Measurements from ENCODE around the gene HSD11B1L.
"Not testable (repeated sequence)": the region's sequence is repeated elsewhere in the genome, so short reads cannot be mapped to it uniquely, and the experiment has no call there.

The HSD11B1L gene

GRCh38 chr19:5694167-5694955 is 13.5 kb downstream of the HSD11B1L start:
- no peak overlapping the region for H3K9ac ChIP-seq (ENCODE audit: low read depth, low read length)
- no peak overlapping the region for H3K27ac ChIP-seq (ENCODE audit: low read depth, low read length)
- H3K4me3 ChIP-seq (ENCODE audit: low read depth, low read length), result no peak overlapping the region
- no peaks in the 10 kb centered on the region for H3K27me3 ChIP-seq (ENCODE audit: control insufficient read depth, insufficient read depth, low read length)
- H3K36me3 ChIP-seq (ENCODE audit: control insufficient read depth, insufficient read depth, low read length), result peaks cover 78% of the 10 kb centered on the region
- H3K4me1 ChIP-seq (ENCODE audit: control insufficient read depth, insufficient read depth, low read length), result no peaks in the 10 kb centered on the region
- no peaks in the 10 kb centered on the region for H3K9me3 ChIP-seq (ENCODE audit: control insufficient read depth, insufficient read depth, low read length)

GRCh38 chr19:5694956-5695648 is 14.3 kb downstream of the HSD11B1L start:
- Histone ChIP-seq H3K9ac (ENCODE audit: low read depth, low read length) (no peak overlapping the region), H3K27me3 (ENCODE audit: control insufficient read depth, insufficient read depth, low read length) (no peaks in the 10 kb centered on the region), H3K36me3 (ENCODE audit: control insufficient read depth, insufficient read depth, low read length) (peaks cover 85% of the 10 kb centered on the region), H3K9me3 (ENCODE audit: control insufficient read depth, insufficient read depth, low read length) (no peaks in the 10 kb centered on the region), H3K27ac (ENCODE audit: low read depth, low read length) (no peak overlapping the region), H3K4me3 (ENCODE audit: low read depth, low read length) (no peak overlapping the region), H3K4me1 (ENCODE audit: control insufficient read depth, insufficient read depth, low read length) (no peaks in the 10 kb centered on the region)

- Histone ChIP-seq H3K4me1 (ENCODE audit: control insufficient read depth, insufficient read depth, low read length) (no peaks in the 10 kb centered on the region), H3K27me3 (ENCODE audit: control insufficient read depth, insufficient read depth, low read length) (no peaks in the 10 kb centered on the region), H3K4me3 (ENCODE audit: low read depth, low read length) (no peak overlapping the region), H3K36me3 (ENCODE audit: control insufficient read depth, insufficient read depth, low read length) (peaks cover 92% of the 10 kb centered on the region), H3K9me3 (ENCODE audit: control insufficient read depth, insufficient read depth, low read length) (no peaks in the 10 kb centered on the region), H3K9ac (ENCODE audit: low read depth, low read length) (no peak overlapping the region), H3K27ac (ENCODE audit: low read depth, low read length) (peak overlapping the region; percentile 20)
Measured at GRCh38 chr19:5695649-5696195, 14.9 kb downstream of the HSD11B1L start.

GRCh38 chr19:5696196-5697021 is 15.6 kb downstream of the HSD11B1L start:
- H3K27me3 ChIP-seq (ENCODE audit: control insufficient read depth, insufficient read depth, low read length), result no peaks in the 10 kb centered on the region
- H3K36me3 ChIP-seq (ENCODE audit: control insufficient read depth, insufficient read depth, low read length), result peaks cover 94% of the 10 kb centered on the region
- no peak overlapping the region for H3K4me3 ChIP-seq (ENCODE audit: low read depth, low read length)
- no peaks in the 10 kb centered on the region for H3K9me3 ChIP-seq (ENCODE audit: control insufficient read depth, insufficient read depth, low read length)
- H3K27ac ChIP-seq (ENCODE audit: low read depth, low read length), result no peak overlapping the region
- no peaks in the 10 kb centered on the region for H3K4me1 ChIP-seq (ENCODE audit: control insufficient read depth, insufficient read depth, low read length)
- no peak overlapping the region for H3K9ac ChIP-seq (ENCODE audit: low read depth, low read length)

- no peak overlapping the region for H3K9ac ChIP-seq (ENCODE audit: low read depth, low read length)
- no peaks in the 10 kb centered on the region for H3K27me3 ChIP-seq (ENCODE audit: control insufficient read depth, insufficient read depth, low read length)
- H3K9me3 ChIP-seq (ENCODE audit: control insufficient read depth, insufficient read depth, low read length), result no peaks in the 10 kb centered on the region
- H3K36me3 ChIP-seq (ENCODE audit: control insufficient read depth, insufficient read depth, low read length), result peaks cover 86% of the 10 kb centered on the region
- H3K27ac ChIP-seq (ENCODE audit: low read depth, low read length), result peak overlapping the region; percentile 61
- no peak overlapping the region for H3K4me3 ChIP-seq (ENCODE audit: low read depth, low read length)
- H3K4me1 ChIP-seq (ENCODE audit: control insufficient read depth, insufficient read depth, low read length), result no peaks in the 10 kb centered on the region
Measured at GRCh38 chr19:5697022-5697889, 16.4 kb downstream of the HSD11B1L start.

GRCh38 chr19:5697890-5698634 is 17.2 kb downstream of the HSD11B1L start:
- Histone ChIP-seq H3K27ac (ENCODE audit: low read depth, low read length) (peak overlapping the region; percentile 61), H3K27me3 (ENCODE audit: control insufficient read depth, insufficient read depth, low read length) (no peaks in the 10 kb centered on the region), H3K9ac (ENCODE audit: low read depth, low read length) (no peak overlapping the region), H3K36me3 (ENCODE audit: control insufficient read depth, insufficient read depth, low read length) (peaks cover 79% of the 10 kb centered on the region), H3K4me3 (ENCODE audit: low read depth, low read length) (no peak overlapping the region), H3K4me1 (ENCODE audit: control insufficient read depth, insufficient read depth, low read length) (no peaks in the 10 kb centered on the region), H3K9me3 (ENCODE audit: control insufficient read depth, insufficient read depth, low read length) (no peaks in the 10 kb centered on the region)

GRCh38 chr19:5698635-5699422 is 18.0 kb downstream of the HSD11B1L start:
- Histone ChIP-seq H3K9ac (ENCODE audit: low read depth, low read length) (no peak overlapping the region), H3K4me3 (ENCODE audit: low read depth, low read length) (no peak overlapping the region), H3K4me1 (ENCODE audit: control insufficient read depth, insufficient read depth, low read length) (no peaks in the 10 kb centered on the region), H3K36me3 (ENCODE audit: control insufficient read depth, insufficient read depth, low read length) (peaks cover 79% of the 10 kb centered on the region), H3K9me3 (ENCODE audit: control insufficient read depth, insufficient read depth, low read length) (no peaks in the 10 kb centered on the region; the same call in 1 of the 2 replicates), H3K27me3 (ENCODE audit: control insufficient read depth, insufficient read depth, low read length) (no peaks in the 10 kb centered on the region), H3K27ac (ENCODE audit: low read depth, low read length) (no peak overlapping the region)

- no peaks in the 10 kb centered on the region; the same call in 1 of the 2 replicates for H3K9me3 ChIP-seq (ENCODE audit: control insufficient read depth, insufficient read depth, low read length)
- H3K27ac ChIP-seq (ENCODE audit: low read depth, low read length), result no peak overlapping the region
- H3K4me3 ChIP-seq (ENCODE audit: low read depth, low read length), result no peak overlapping the region
- no peaks in the 10 kb centered on the region for H3K4me1 ChIP-seq (ENCODE audit: control insufficient read depth, insufficient read depth, low read length)
- peaks cover 79% of the 10 kb centered on the region for H3K36me3 ChIP-seq (ENCODE audit: control insufficient read depth, insufficient read depth, low read length)
- H3K9ac ChIP-seq (ENCODE audit: low read depth, low read length), result no peak overlapping the region
- H3K27me3 ChIP-seq (ENCODE audit: control insufficient read depth, insufficient read depth, low read length), result no peaks in the 10 kb centered on the region
Measured at GRCh38 chr19:5700455-5701092, 19.7 kb downstream of the HSD11B1L start.

- not testable (repeated sequence) for H3K9me3 ChIP-seq (ENCODE audit: control insufficient read depth, insufficient read depth, low read length)
Measured at GRCh38 chr19:5702053-5702410, 21.2 kb downstream of the HSD11B1L start.

More at GRCh38 chr19:5702053-5702410, 21.2 kb downstream of the HSD11B1L start:
- H3K36me3 ChIP-seq (ENCODE audit: control insufficient read depth, insufficient read depth, low read length), result peaks cover 80% of the 10 kb centered on the region
- H3K4me3 ChIP-seq (ENCODE audit: low read depth, low read length); H3K27me3 ChIP-seq (ENCODE audit: control insufficient read depth, insufficient read depth, low read length); H3K4me1 ChIP-seq (ENCODE audit: control insufficient read depth, insufficient read depth, low read length); H3K9ac ChIP-seq (ENCODE audit: low read depth, low read length); H3K27ac ChIP-seq (ENCODE audit: low read depth, low read length): not testable (repeated sequence)
